Left colon (tissue), 2 donors: ENCODE measurements around the gene LRATD1. TPM values are rescaled to one million over a fixed set of nuclear protein-coding genes. Genes with fewer than 3 reads are reported as not detected.

Source experiments
- ATAC-seq: fragments of 200-7000 bp; cut with Tn5 transposase; one replicate; pipeline ENCODE4 v1.9.1; 2020; ENCODE audit warnings: mild to moderate bottlenecking, moderate library complexity
- DNase-seq, 2 donors: peaks; one replicate each; pipeline ENCODE4 v3.0.0-alpha.2; 2020
- intact Hi-C, 2 donors: fragments of 100-400 bp; cut with DNase I in 1 of 2; cut with micrococcal nuclease in 1 of 2; formaldehyde crosslinking; loops; one replicate each; pipeline versions ENCODE4 v1.11.2 to v1.14.0; 2022; cut with DNase I, micrococcal nuclease
- total RNA-seq, 2 donors: library from RNA; stranded (reverse); fragmentation: NEBNext Ultra II Directional; extraction: Animal tissue kit (Norgen Biotek cat#: 25700); gene quantifications; one replicate each; pipeline ENCODE4 v1.2.1, GENCODE V29; 2021
- donor health status: DM: no; HTN: no; CAD: no.
- donor health status: DM: yes; HTN: yes; CAD: no.

Gene LRATD1
- total RNA-seq, 2 donors from 2014 or later, result 136 to 160 TPM

DNA sequence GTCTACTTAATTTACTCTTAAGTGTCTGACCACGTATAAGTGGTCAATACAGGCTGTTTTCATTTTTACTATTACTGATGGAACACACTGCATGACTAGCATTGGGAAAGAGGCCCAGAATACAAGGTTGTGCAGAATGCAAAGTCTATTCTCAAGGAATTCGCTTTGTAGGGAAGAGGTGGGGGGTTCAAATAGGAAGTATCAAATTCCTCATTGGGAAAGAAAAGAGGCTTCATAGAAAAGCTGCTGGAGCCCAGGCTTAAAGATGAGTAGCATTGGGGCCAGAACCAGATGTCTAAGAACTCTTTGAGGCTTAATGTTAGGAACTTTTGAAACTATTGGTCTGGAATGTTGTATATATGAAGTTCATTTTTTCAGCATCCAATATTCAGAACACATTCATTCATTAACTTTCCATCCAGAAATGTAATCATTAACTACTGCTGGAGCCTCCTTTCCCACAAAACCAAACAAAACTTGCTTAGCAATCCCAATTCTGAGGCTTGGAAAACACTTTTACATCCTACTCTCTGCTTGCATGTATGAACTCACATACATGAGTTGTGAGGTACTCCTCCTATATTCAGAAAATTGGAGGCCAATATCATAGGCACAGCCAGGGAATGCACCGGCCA is 994 bp upstream of the LRATD1 start:
- intact Hi-C loops, result no loop called here
- DNase-seq (no peak), ATAC-seq (no peak)

- intact Hi-C loops, result no loop called here
- peak in 1 of 2 donors; percentile 51 for DNase-seq
- peak; percentile 30 for ATAC-seq
These were observed 544 bp downstream of the LRATD1 start for GRCh38 chr2:14633061-14633460.

DNA sequence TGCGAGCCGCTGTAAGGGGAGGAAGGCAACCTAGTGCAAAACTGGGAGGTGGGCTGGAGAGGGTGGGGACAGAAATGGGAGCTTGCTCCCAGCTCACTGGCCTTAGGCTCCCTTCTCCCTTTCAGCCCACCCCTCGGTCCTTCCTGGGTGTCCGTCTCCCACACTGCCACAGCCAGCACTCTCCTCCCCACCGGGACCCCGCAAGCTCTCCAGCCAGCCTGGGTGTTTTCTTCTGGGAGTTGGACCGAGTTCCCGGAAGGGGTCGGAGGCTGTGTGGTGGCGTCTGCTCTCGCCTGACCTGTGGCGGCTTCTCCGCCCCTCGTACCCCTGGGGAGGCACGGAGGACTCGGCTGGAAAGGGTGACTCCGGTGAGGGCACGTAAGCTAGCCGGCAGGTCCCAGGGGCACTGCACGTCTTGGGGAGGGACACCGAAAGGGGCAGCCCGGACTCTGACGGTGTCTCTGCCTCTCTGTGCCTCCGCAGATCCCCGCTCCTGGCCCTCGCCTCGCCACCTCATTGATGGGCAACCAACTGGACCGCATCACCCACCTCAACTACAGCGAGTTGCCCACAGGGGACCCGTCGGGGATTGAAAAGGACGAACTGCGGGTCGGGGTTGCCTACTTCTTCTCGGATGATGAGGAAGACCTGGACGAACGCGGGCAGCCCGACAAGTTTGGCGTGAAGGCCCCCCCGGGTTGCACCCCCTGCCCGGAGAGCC is 1.1 kb downstream of the LRATD1 start:
- DNase-seq (peak in 1 of 2 donors; percentile 35), ATAC-seq (peak; percentile 13)
- intact Hi-C loops, result no loop called here

GRCh38 chr2:14634182-14634488 is 1.6 kb downstream of the LRATD1 start:
- intact Hi-C loops, result no loop called here
- ATAC-seq (no peak), DNase-seq (no peak)

DNA sequence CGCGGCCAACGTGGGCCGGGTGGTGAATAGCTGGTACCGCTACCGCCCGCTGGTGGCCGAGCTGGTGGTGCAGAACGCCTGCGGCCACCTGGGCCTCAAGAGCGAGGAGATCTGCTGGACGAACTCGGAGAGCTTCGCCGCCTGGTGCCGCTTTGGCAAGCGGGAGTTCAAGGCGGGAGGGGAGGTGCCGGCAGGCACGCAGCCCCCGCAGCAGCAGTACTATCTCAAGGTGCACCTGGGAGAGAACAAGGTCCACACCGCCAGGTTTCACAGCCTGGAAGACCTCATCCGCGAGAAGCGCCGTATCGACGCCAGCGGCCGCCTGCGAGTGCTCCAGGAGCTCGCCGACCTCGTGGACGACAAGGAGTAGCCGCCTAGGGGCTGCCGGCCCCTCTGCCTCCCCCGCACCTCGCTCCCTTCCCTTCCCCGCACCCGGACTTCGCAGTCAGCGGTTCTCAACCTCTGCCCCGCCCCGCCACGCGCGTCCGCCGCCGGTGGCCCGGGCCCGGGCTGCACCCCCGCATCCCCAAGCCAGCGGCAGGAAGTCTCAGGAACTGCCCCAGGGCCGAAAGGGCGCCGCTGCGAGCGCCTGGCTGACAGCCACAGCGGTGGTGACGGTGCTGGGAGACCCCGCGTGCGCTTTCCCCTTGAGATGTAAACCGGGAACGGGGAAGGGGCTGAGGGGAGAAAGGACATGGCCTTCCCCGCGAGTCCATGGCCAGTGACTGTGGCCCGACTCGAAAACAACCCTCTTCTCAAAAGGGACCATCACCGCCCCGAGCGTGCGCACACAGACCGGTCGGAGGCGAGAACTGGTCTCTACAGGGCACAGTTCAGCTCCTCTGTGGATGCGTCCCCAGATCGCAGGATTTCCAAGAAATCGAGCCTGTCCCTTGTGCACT is 2.2 kb downstream of the LRATD1 start:
- peak; percentile 85 to 93 for DNase-seq
- ATAC-seq, result peak; percentile 65
- intact Hi-C loops, result no loop called here

DNA sequence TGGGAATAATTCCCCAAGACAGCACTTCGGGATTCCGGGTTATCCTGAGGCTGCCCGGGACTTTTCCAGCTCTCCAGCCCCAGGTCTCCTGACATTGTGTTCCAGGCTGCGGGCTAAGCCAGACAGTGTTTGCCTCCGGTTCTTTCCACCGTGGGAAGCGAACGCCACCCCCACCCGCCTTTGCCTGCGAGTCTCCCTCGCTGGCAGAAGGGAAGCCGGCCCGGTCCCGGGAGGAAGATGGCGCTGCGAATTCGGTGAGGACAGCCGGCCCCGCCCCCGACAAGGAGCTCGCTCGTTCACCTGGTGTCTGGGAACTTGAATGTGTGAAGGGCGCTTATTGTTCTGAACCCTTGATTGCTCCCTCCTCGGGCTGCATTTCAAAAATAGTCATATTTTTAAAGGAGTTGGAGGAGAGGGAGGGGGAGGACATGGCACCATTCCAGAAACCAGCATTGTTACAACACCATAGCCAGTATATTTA is 2.9 kb downstream of the LRATD1 start:
- intact Hi-C loops, result no loop called here
- DNase-seq (peak; percentile 83 to 84), ATAC-seq (peak; percentile 42)

DNA sequence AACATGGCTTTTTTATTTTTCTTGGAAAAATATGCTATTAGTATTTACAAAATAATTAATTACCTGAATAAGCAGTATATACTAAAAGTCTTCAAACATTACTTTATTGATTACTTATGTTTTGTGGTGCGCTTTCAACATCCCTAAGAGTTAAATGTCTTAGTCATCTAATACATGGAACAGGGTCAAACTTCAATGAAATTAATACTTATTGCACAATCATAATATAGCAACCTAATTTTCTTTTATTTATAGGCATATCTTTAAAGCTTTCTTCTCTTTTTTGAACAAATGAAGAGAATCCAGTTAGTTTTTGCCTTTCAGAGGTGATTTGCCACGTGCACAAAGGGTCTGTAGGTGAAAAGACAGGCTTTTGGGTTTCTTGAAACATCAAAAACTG is 6.0 kb downstream of the LRATD1 start:
- no peak for ATAC-seq
- intact Hi-C loops, result no loop called here
- DNase-seq, result no peak

GRCh38 chr2:14641116-14641515 is 8.6 kb downstream of the LRATD1 start:
- intact Hi-C loops, result no loop called here
- ATAC-seq (no peak), DNase-seq (no peak)

GRCh38 chr2:14642499-14642898 is 10.0 kb downstream of the LRATD1 start:
- DNase-seq (no peak), ATAC-seq (no peak)
- intact Hi-C loops, result no loop called here

DNA sequence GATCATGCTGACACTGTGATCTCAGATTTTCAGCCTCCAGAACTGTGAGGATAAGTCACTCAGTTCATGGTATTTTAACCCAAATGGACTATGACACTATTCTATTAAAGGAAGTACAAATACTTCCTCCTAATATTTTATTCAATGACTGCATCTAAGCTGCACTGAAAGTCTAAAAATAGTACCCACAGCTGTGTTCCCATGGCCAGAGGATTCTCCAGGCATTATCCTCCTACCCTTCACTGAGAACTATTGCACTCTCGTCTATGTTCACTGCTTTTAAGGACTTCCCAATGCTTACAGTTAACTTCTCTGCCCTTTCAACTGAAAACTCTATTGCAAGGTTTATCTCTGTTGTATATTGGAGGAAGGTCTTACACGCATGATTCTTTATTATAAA is 15.2 kb downstream of the LRATD1 start:
- DNase-seq, result no peak
- no peak for ATAC-seq
- intact Hi-C loops, result no loop called here

GRCh38 chr2:14650066-14650465 is 17.5 kb downstream of the LRATD1 start:
- no peak for ATAC-seq
- intact Hi-C loops, result no loop called here

GRCh38 chr2:14654835-14655282 is 22.3 kb downstream of the LRATD1 start:
- no peak for ATAC-seq
- no peak for DNase-seq
- intact Hi-C loops, result no loop called here

More at GRCh38 chr2:14650066-14650465, 17.5 kb downstream of the LRATD1 start:
- DNase-seq, result no peak

GRCh38 chr2:14656146-14656545 is 23.6 kb downstream of the LRATD1 start:
- no peak for DNase-seq
- intact Hi-C loops, result no loop called here
- no peak for ATAC-seq

DNA sequence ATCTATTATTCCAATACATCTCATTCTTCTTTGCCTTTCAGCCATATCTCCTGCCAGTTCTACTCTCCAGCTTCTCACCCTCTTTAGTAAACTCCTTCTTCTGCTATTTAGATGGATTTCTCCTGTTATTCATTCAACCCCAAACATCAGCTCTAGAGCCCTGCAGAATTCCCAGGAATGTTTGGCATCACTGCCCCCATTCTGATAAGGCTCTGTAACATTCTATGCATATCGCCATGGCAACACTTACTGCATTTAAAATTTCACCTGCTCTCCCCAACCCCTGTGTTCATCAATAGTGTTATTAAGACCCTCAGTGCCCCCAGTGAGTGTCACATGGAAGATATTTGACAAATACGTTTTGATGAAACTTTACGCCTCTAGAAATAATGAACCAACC is 28.6 kb downstream of the LRATD1 start:
- ATAC-seq, result no peak
- intact Hi-C loops, result no loop called here
- no peak for DNase-seq

- ATAC-seq (no peak), DNase-seq (no peak)
- intact Hi-C loops, result no loop called here
These were observed 40.9 kb downstream of the LRATD1 start for GRCh38 chr2:14673351-14673875.

DNA sequence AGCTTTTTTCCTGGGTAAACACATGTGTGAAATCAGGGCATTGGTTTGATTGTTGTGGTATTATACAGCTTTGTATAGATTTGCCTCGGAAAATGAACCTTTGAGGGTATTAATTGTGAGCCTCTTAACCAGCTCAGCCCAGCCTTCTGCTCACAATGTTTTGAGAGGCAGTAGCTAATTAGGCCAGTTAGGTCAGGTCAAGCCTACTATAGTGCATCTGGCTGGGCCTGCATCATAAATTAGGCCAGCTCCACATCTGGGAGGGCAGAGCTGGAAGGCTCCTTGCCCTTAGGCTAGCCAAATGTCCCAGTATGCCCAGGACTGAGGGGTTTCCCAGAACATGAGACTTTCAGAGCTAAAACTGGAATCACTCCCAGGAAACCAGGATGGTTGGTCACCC is 43.0 kb downstream of the LRATD1 start:
- ATAC-seq, result no peak
- intact Hi-C loops, result no loop called here
- no peak for DNase-seq

GRCh38 chr2:14676371-14676770 is 43.9 kb downstream of the LRATD1 start:
- intact Hi-C loops, result no loop called here
- DNase-seq, result no peak
- ATAC-seq, result no peak

DNA sequence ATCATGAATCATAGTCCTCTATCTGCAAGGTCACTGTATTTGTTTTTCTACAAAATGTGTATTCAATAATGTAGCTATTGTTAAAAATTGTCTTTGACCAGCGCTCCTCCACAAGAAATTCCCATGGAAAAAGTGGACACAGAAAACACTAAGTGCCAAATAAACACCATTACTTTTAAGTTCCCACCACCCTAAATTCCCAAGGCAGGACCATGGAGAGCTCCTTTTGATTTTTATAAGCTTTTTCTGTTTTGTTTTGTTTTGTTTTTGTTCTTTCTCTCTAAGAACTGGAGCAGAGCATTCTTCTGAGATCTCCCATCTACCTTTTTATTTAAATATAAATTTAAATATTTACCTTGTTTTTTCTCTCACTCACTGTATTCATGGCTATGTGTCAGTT is 44.5 kb downstream of the LRATD1 start:
- DNase-seq (no peak), ATAC-seq (no peak)
- intact Hi-C loops, result no loop called here

DNA sequence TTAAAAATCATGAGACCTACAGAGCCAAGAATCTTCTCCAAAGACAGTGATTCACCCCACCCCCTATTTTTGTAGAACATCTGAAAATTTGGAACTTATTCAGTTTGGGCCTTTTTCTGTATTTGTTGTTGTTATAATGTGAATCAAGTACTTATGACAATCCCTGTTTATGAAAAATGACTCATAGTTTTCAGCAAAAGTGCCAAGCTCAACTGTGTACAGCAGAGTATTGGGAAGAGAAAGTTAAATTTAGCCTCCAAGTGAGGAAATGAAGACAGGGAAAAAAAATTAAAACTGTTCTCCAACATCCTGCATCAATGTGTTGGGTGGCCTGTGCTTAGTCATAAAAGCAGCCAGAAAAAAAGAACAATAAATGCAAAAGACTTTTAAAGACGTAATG is 46.2 kb downstream of the LRATD1 start:
- ATAC-seq (no peak), DNase-seq (no peak)
- intact Hi-C loops, result no loop called here

GRCh38 chr2:14681608-14682007 is 49.1 kb downstream of the LRATD1 start:
- intact Hi-C loops, result no loop called here
- ATAC-seq, result no peak
- no peak for DNase-seq
